Karpas-422 (cell line): ENCODE results near the gene GPC6. TPM values are rescaled to one million over a fixed set of nuclear protein-coding genes. Genes with fewer than 3 reads are reported as not detected.
"Not testable (repeated sequence)": the region's sequence is repeated elsewhere in the genome, so short reads cannot be mapped to it uniquely, and the experiment has no call there.

Source experiments
- DNase-seq: peaks from one replicate; pipeline ENCODE4 v3.0.0-alpha.2; 2015
- H2AFZ ChIP-seq: fragments of 200-600 bp; sonication (generic); 2 replicates; pipeline ENCODE4 v1.6.1; 2014; ENCODE audit warnings: antibody characterized with exemption, low read length, mixed read lengths
- H3K27ac ChIP-seq: fragments of 200-600 bp; sonication (generic); 2 replicates; pipeline ENCODE4 v1.5.1; 2014; ENCODE audit warnings: mild to moderate bottlenecking, low read length, moderate library complexity
- H3K27me3 ChIP-seq: fragments of 200-600 bp; sonication (generic); 2 replicates; pipeline ENCODE4 v1.6.1; 2014; ENCODE audit warnings: low read length, mixed read lengths
- H3K36me3 ChIP-seq: fragments of 200-600 bp; sonication (generic); 2 replicates; pipeline ENCODE4 v1.6.1; 2014; ENCODE audit warnings: low read length, mixed read lengths; ENCODE audit not compliant: insufficient read depth
- H3K4me1 ChIP-seq: fragments of 200-600 bp; sonication (generic); 2 replicates; pipeline ENCODE4 v1.6.1; 2014; ENCODE audit warnings: mild to moderate bottlenecking, low read length, mixed read lengths
- H3K4me2 ChIP-seq: fragments of 200-600 bp; sonication (generic); 2 replicates; pipeline ENCODE4 v1.6.1; 2014; ENCODE audit warnings: low read length, low read depth, mild to moderate bottlenecking; ENCODE audit not compliant: poor library complexity, severe bottlenecking
- H3K4me3 ChIP-seq: fragments of 200-600 bp; sonication (generic); 2 replicates; pipeline ENCODE4 v1.5.1; 2014; ENCODE audit warnings: mild to moderate bottlenecking, antibody characterized with exemption, low read length, mixed read lengths
- H3K79me2 ChIP-seq: fragments of 200-600 bp; sonication (generic); 2 replicates; pipeline ENCODE4 v1.6.1; 2014; ENCODE audit warnings: mild to moderate bottlenecking, low read length, mixed read lengths
- H3K9ac ChIP-seq: fragments of 200-600 bp; sonication (generic); 2 replicates; pipeline ENCODE4 v1.6.0; 2014; ENCODE audit warnings: low read length
- H3K9me2 ChIP-seq: fragments of 200-600 bp; sonication (generic), shearing (Covaris generic); replicated peaks from 2 replicates; pipeline ENCODE4 v1.6.0; 2014; ENCODE audit warnings: mild to moderate bottlenecking, low read length, moderate library complexity; ENCODE audit not compliant: insufficient read depth
- H3K9me3 ChIP-seq: fragments of 300-700, 200-600 bp; sonication (generic); 2 replicates; pipeline ENCODE4 v1.6.1; 2014; ENCODE audit warnings: low read length, mixed read lengths
- H4K20me1 ChIP-seq: fragments of 200-600 bp; sonication (generic); 2 replicates; pipeline ENCODE4 v1.6.1; 2014; ENCODE audit warnings: mild to moderate bottlenecking, antibody characterized with exemption, low read length, low read depth; ENCODE audit not compliant: insufficient read depth
- total RNA-seq: library from RNA; depleted of rRNA; stranded (reverse); fragments of >200 nt; shearing (Covaris generic); gene quantifications from 2 replicates; pipeline ENCODE4 v1.2.3, GENCODE V29; 2014; ENCODE audit warnings: low replicate concordance

GPC6 gene
- total RNA-seq, 1 experiment from 2014 or later: not detected

DNA sequence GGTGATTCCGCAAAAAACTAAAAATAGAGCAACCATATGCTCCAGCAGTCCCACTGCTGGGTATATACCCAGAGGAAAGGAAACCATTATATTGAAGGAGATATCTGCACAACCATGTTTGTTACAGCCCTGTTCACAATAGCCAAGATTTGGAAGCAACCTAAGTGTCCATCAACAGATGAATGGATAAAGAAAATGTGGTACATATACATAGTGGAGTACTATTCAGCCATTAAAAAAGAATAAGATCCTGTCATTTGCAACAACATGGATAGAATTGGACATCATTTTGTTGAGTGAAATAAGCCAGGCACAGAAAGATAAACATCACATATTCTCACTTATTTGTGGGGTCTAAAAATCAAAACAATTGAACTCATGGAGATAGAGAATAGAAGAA is 97.3 kb downstream of the GPC6 start:
- H3K9me2 ChIP-seq, H3K27ac ChIP-seq, H3K4me3 ChIP-seq, H3K9ac ChIP-seq, DNase-seq, H4K20me1 ChIP-seq, H3K79me2 ChIP-seq, H3K36me3 ChIP-seq, H3K4me1 ChIP-seq, H3K27me3 ChIP-seq, H3K4me2 ChIP-seq, H2AFZ ChIP-seq: not testable (repeated sequence)
- H3K9me3 ChIP-seq: peaks cover 19% of the 10 kb centered on the region

DNA sequence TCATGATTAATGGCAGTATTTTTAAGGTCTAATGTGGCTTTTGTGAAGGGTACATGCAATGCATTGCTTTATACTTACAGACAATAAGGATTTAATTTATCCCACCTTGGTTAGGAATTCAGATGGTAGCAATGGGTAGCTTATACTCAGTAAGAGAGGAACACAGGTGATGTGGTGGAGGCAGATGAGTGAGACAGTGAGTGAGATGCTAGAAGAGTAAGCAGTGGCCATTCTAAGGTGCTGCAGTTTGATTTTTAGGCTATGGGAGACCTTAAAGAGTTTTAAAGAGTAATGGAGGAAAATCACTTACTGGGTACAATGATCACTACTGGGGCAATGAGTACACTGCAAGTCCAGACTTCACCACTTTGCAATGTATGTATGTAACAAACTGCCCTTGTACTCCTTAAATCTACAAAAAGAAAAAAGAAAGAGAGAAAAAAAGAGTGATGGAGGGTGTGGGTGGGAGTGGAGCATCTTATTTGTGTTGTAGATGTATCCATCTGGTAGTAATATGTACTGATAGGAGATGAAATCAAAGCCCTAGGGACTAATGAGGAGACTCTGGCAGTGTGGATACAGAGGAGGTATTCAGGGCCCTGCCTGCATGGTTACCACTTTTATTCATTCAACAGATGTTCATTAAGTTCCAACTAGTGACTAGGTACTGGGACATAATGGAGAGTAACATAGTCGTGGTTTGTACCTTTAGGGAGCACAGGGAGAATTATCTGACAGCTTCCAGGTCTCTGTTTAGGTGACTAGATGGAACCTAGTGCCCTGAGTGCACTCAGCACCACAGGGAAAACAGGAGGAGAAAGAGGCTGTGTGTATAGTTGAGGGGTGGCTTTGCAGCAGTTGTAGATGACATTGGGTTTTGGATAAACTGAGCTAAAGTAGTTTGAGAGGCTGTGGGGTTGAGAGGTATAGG is 99.0 kb downstream of the GPC6 start:
- no peaks in the 10 kb centered on the region for H3K9me2 ChIP-seq
- no peak overlapping the region for H3K27ac ChIP-seq
- no peak overlapping the region for H2AFZ ChIP-seq
- no peaks in the 10 kb centered on the region for H3K27me3 ChIP-seq
- H3K9ac ChIP-seq: no peak overlapping the region
- no peak for DNase-seq
- peaks cover 21% of the 10 kb centered on the region for H3K9me3 ChIP-seq
- no peak overlapping the region for H3K4me3 ChIP-seq
- H3K79me2 ChIP-seq: no peaks in the 10 kb centered on the region
- H3K4me1 ChIP-seq: no peaks in the 10 kb centered on the region
- H3K4me2 ChIP-seq: no peak overlapping the region
- no peaks in the 10 kb centered on the region for H4K20me1 ChIP-seq
- no peaks in the 10 kb centered on the region for H3K36me3 ChIP-seq

DNA sequence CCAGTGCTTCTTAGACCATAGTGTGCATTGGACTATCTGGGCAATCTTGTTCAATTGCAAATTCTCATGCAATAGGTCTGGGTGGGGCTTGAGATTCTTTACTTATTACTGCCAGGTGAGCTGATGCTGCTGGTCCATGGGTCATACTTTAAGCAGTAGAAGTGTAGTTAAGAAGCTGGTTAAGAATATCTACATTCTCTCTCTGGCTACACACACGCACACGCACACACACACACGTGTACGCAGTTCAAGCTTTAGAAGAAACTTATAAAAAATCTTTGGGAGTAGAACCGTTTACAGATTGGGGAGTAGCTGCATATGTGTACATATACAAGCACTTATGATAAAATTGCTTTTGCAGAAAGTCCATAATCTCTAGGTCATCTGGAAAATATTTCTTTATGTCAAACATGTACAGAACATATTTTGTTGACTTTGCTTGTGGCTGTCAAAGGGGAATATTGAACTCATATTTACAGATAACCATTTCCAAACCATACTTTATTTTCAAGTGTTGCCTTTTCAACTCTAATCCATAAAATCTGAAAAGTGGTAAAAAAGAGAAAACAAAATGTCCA is 99.7 kb downstream of the GPC6 start:
- no peaks in the 10 kb centered on the region for H3K9me2 ChIP-seq
- no peaks in the 10 kb centered on the region for H4K20me1 ChIP-seq
- no peak overlapping the region for H3K4me2 ChIP-seq
- peaks cover 27% of the 10 kb centered on the region for H3K9me3 ChIP-seq
- no peak overlapping the region for H3K27ac ChIP-seq
- H3K9ac ChIP-seq: no peak overlapping the region
- DNase-seq: no peak
- H3K36me3 ChIP-seq: no peaks in the 10 kb centered on the region
- H3K4me3 ChIP-seq: no peak overlapping the region
- no peaks in the 10 kb centered on the region for H3K4me1 ChIP-seq
- H2AFZ ChIP-seq: no peak overlapping the region
- no peaks in the 10 kb centered on the region for H3K27me3 ChIP-seq
- no peaks in the 10 kb centered on the region for H3K79me2 ChIP-seq

DNA sequence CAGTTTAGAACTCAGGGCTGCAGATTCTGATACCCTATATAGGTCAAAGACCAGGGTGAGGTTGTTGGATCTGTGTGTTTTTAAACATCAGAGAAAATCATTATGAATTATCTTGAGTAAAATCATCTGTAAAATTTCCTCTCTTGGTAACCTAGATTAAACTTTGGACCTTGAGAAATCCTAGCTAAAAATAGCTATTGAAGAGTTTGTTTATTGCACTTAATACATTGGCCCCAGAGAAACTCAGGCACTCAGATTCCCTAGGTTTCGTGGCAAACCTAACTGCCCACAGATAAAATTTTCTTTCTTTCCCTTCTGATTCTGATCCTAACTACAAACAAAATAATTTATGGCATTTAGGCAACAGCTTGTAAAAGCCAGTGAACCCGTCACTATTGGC is 102.3 kb downstream of the GPC6 start:
- Histone ChIP-seq H3K9me2 (no peaks in the 10 kb centered on the region), H4K20me1 (no peaks in the 10 kb centered on the region), H3K4me3 (no peak overlapping the region), H3K79me2 (no peaks in the 10 kb centered on the region), H3K4me1 (no peaks in the 10 kb centered on the region), H3K4me2 (no peak overlapping the region), H2AFZ (no peak overlapping the region), H3K36me3 (no peaks in the 10 kb centered on the region), H3K9me3 (peaks cover 43% of the 10 kb centered on the region), H3K9ac (no peak overlapping the region), H3K27ac (no peak overlapping the region), H3K27me3 (no peaks in the 10 kb centered on the region)
- DNase-seq: no peak

DNA sequence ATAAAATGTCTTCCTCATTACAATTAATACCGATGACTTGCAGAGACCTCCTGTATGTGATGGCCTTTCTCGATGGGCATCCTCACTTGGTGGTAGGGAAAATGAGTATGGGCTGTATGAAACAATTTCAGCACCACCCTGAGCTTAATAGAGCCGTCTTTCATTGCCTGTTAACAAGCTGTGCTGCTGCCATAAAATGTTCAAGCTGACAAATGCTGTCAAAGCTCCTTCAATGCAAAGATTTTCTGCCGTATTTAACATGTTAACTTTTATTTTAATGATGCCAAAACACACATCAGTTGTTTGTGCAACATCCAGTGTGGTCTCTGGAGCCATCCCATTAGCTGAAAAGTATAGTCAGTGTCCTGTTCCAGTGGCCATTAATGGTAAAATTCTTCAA is 110.1 kb downstream of the GPC6 start:
- Histone ChIP-seq H3K9me3 (peaks cover 33% of the 10 kb centered on the region), H3K9ac (no peak overlapping the region), H3K27ac (no peak overlapping the region), H3K4me2 (no peak overlapping the region), H3K27me3 (no peaks in the 10 kb centered on the region), H3K36me3 (no peaks in the 10 kb centered on the region), H2AFZ (no peak overlapping the region), H4K20me1 (no peaks in the 10 kb centered on the region), H3K4me1 (no peaks in the 10 kb centered on the region), H3K4me3 (no peak overlapping the region), H3K9me2 (no peaks in the 10 kb centered on the region), H3K79me2 (no peaks in the 10 kb centered on the region)
- no peak for DNase-seq

DNA sequence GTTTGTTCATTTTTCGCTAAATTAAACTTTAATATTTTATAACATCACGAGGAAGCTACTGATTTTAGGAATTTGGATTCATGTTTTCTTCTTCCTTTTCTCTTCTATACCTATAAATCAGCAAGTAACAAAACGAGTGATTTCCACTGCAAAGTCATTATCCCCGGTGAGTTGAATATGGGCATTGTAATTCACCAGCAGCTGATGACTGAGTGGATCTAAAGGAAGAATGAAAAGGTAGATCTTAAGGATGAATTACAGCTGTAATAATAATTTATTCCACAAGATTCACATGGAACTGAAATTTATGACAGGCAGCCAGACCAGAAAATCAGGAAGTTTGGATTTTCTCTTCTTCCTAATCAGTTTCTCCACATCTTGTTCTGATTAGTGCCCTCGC is 111.4 kb downstream of the GPC6 start:
- Histone ChIP-seq H3K9me3 (peaks cover 24% of the 10 kb centered on the region), H3K4me3 (no peak overlapping the region)
- no peak for DNase-seq

DNA sequence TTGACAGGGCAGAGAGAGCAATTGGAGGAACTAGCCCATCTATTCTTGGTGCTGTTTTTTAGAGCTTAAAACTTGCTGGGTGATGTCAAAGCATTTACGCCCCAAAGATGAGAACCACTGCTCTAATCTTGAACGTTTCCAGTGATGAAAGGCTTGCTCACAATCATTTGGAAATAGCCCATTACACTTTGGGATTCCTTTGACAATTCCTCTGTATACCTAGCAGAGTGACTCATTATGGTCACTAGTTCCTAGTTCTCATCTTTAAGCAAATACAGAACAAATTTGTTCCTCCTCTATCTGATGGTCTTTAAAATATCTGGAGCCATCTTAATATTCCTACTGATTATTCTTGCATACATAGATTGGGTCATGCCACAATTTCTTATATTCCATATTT is 112.3 kb downstream of the GPC6 start:
- peaks cover 29% of the 10 kb centered on the region for H3K9me3 ChIP-seq
- no peaks in the 10 kb centered on the region for H3K36me3 ChIP-seq
- no peaks in the 10 kb centered on the region for H3K79me2 ChIP-seq
- no peaks in the 10 kb centered on the region for H3K4me1 ChIP-seq
- no peak for DNase-seq
- H3K9ac ChIP-seq: no peak overlapping the region
- no peak overlapping the region for H3K27ac ChIP-seq
- no peak overlapping the region for H3K4me2 ChIP-seq
- no peaks in the 10 kb centered on the region for H3K27me3 ChIP-seq
- H4K20me1 ChIP-seq: no peaks in the 10 kb centered on the region
- no peak overlapping the region for H3K4me3 ChIP-seq
- no peaks in the 10 kb centered on the region for H3K9me2 ChIP-seq
- H2AFZ ChIP-seq: no peak overlapping the region

More for the DNA sequence above, 111.4 kb downstream of the GPC6 start:
- H3K36me3 ChIP-seq: no peaks in the 10 kb centered on the region
- H3K9ac ChIP-seq: no peak overlapping the region
- no peak overlapping the region for H3K27ac ChIP-seq
- no peaks in the 10 kb centered on the region for H3K9me2 ChIP-seq
- no peak overlapping the region for H2AFZ ChIP-seq
- H3K4me2 ChIP-seq: no peak overlapping the region
- H3K4me1 ChIP-seq: no peaks in the 10 kb centered on the region
- no peaks in the 10 kb centered on the region for H3K79me2 ChIP-seq
- no peaks in the 10 kb centered on the region for H4K20me1 ChIP-seq
- no peaks in the 10 kb centered on the region for H3K27me3 ChIP-seq

DNA sequence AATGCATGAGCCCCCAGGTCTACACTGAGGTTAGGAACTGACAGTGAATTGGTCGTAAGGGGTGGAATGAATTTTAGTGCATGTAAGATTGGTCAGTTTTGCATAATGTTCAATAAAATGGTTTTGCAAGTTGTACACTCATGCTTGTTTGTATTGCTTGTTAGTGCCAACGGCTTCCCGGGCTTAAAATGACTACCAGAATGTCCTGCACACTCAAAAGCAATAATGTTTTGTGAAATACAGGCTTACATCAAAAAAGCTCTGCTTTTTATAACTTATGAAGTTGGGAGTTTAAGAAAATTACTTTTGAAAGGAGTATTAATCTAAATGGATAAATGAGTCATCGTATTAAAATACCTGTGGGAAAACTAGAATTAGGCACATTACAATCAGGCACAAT is 112.9 kb downstream of the GPC6 start:
- no peak overlapping the region for H3K27ac ChIP-seq
- H4K20me1 ChIP-seq: no peaks in the 10 kb centered on the region
- H3K9me2 ChIP-seq: no peaks in the 10 kb centered on the region
- no peak for DNase-seq
- H3K27me3 ChIP-seq: no peaks in the 10 kb centered on the region
- no peaks in the 10 kb centered on the region for H3K4me1 ChIP-seq
- H3K79me2 ChIP-seq: no peaks in the 10 kb centered on the region
- H3K9me3 ChIP-seq: peaks cover 31% of the 10 kb centered on the region
- H3K4me3 ChIP-seq: no peak overlapping the region
- no peak overlapping the region for H2AFZ ChIP-seq
- H3K4me2 ChIP-seq: no peak overlapping the region
- no peaks in the 10 kb centered on the region for H3K36me3 ChIP-seq
- no peak overlapping the region for H3K9ac ChIP-seq
